ENCODE data around the gene TGFBR3.

The TGFBR3 gene

GRCh38 chr1:91806769-91807700 is 78.9 kb downstream of the TGFBR3 start:
- Histone ChIP-seq H3K27me3 (ENCODE audit: low read length) (no peaks in the 10 kb centered on the region), H3F3A (ENCODE audit: insufficient read depth) (no peaks in the 10 kb centered on the region), H3K36me3 (ENCODE audit: low read length) (no peaks in the 10 kb centered on the region), H3K27ac (ENCODE audit: low read depth, low read length) (no peak overlapping the region), H3K4me3 (ENCODE audit: insufficient read depth, low read length, poor library complexity, severe bottlenecking) (no peak overlapping the region), H4K20me1 (ENCODE audit: low read depth, low read length) (no peaks in the 10 kb centered on the region), H3K4me2 (ENCODE audit: low read depth, low read length, poor library complexity, severe bottlenecking) (no peak overlapping the region), H3K9me2 (replicated peaks; ENCODE audit: insufficient read depth, low read length) (no peaks in the 10 kb centered on the region), H3K9ac (ENCODE audit: low read length) (no peak overlapping the region), H3K79me2 (ENCODE audit: insufficient read depth, low read length) (no peaks in the 10 kb centered on the region), H3K9me3 (ENCODE audit: insufficient read depth, low read length) (no peaks in the 10 kb centered on the region), H2AFZ (ENCODE audit: low read depth, low read length, severe bottlenecking) (no peak overlapping the region)
- TF ChIP-seq, protein P1, sequence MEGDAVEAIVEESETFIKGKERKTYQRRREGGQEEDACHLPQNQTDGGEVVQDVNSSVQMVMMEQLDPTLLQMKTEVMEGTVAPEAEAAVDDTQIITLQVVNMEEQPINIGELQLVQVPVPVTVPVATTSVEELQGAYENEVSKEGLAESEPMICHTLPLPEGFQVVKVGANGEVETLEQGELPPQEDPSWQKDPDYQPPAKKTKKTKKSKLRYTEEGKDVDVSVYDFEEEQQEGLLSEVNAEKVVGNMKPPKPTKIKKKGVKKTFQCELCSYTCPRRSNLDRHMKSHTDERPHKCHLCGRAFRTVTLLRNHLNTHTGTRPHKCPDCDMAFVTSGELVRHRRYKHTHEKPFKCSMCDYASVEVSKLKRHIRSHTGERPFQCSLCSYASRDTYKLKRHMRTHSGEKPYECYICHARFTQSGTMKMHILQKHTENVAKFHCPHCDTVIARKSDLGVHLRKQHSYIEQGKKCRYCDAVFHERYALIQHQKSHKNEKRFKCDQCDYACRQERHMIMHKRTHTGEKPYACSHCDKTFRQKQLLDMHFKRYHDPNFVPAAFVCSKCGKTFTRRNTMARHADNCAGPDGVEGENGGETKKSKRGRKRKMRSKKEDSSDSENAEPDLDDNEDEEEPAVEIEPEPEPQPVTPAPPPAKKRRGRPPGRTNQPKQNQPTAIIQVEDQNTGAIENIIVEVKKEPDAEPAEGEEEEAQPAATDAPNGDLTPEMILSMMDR (IDR thresholded peaks at IDR 0.05; ENCODE audit: insufficient read depth, low read length, poor library complexity, severe bottlenecking) = no peak
- TF ChIP-seq EZH2phosphoT487 (conservative IDR thresholded peaks at IDR 0.05; ENCODE audit: low read length) = no peak

DNA sequence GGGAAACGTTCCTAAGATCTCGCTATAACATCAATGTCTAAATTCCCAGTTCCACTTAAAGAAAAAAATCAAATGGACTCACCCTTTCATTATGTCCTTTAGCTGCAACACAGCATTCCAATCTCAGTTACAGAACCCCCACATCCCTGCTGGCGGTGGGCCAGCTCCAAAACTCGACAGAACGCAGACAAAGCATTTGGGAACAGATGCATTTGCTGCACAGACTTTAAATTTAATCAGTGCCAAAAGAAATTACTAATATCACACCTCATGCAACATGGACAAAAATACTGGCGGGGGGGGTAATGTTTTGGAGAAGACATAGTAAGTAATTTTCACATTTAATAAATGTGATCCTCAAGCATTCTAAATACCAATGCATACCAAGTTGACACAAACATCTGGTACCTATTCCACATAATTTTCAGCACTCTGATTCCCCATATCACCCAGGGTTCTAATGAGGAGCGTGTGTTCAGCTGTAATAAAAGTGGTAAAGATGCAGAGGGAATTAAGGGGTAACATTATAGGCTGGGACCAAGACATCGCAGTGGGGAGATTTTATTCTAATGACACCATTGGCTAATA is 79.7 kb downstream of the TGFBR3 start:
- TF ChIP-seq, protein P1 (IDR thresholded peaks at IDR 0.05; ENCODE audit: insufficient read depth, low read length, poor library complexity, severe bottlenecking) = no peak
- no peak for TF ChIP-seq EZH2phosphoT487 (conservative IDR thresholded peaks at IDR 0.05; ENCODE audit: low read length)
- H3K9me2 ChIP-seq (replicated peaks; ENCODE audit: insufficient read depth, low read length) = no peaks in the 10 kb centered on the region
- no peaks in the 10 kb centered on the region for H3K9me3 ChIP-seq (ENCODE audit: insufficient read depth, low read length)
- H3K4me2 ChIP-seq (ENCODE audit: low read depth, low read length, poor library complexity, severe bottlenecking) = no peak overlapping the region
- no peaks in the 10 kb centered on the region for H3K36me3 ChIP-seq (ENCODE audit: low read length)
- no peaks in the 10 kb centered on the region for H3K79me2 ChIP-seq (ENCODE audit: insufficient read depth, low read length)
- H3K4me3 ChIP-seq (ENCODE audit: insufficient read depth, low read length, poor library complexity, severe bottlenecking) = no peak overlapping the region
- no peak overlapping the region for H3K9ac ChIP-seq (ENCODE audit: low read length)
- no peaks in the 10 kb centered on the region for H3F3A ChIP-seq (ENCODE audit: insufficient read depth)
- H2AFZ ChIP-seq (ENCODE audit: low read depth, low read length, severe bottlenecking) = no peak overlapping the region
- H3K27me3 ChIP-seq (ENCODE audit: low read length) = no peaks in the 10 kb centered on the region
- no peak overlapping the region for H3K27ac ChIP-seq (ENCODE audit: low read depth, low read length)
- H4K20me1 ChIP-seq (ENCODE audit: low read depth, low read length) = no peaks in the 10 kb centered on the region

GRCh38 chr1:91805311-91805801 is 80.6 kb downstream of the TGFBR3 start:
- Histone ChIP-seq H3K9me3 (ENCODE audit: insufficient read depth, low read length) (no peaks in the 10 kb centered on the region), H3K9me2 (replicated peaks; ENCODE audit: insufficient read depth, low read length) (no peaks in the 10 kb centered on the region), H3K36me3 (ENCODE audit: low read length) (no peaks in the 10 kb centered on the region), H2AFZ (ENCODE audit: low read depth, low read length, severe bottlenecking) (no peak overlapping the region), H3K27me3 (ENCODE audit: low read length) (no peaks in the 10 kb centered on the region), H3F3A (ENCODE audit: insufficient read depth) (no peaks in the 10 kb centered on the region), H3K9ac (ENCODE audit: low read length) (no peak overlapping the region), H3K27ac (ENCODE audit: low read depth, low read length) (no peak overlapping the region), H3K79me2 (ENCODE audit: insufficient read depth, low read length) (no peaks in the 10 kb centered on the region), H3K4me3 (ENCODE audit: insufficient read depth, low read length, poor library complexity, severe bottlenecking) (no peak overlapping the region), H3K4me2 (ENCODE audit: low read depth, low read length, poor library complexity, severe bottlenecking) (no peak overlapping the region), H4K20me1 (ENCODE audit: low read depth, low read length) (no peaks in the 10 kb centered on the region)
- TF ChIP-seq, protein P1 (IDR thresholded peaks at IDR 0.05; ENCODE audit: insufficient read depth, low read length, poor library complexity, severe bottlenecking) = no peak
- no peak for TF ChIP-seq EZH2phosphoT487 (conservative IDR thresholded peaks at IDR 0.05; ENCODE audit: low read length)
